Measurements from ENCODE around the gene SOX18. TPM values are rescaled to one million over a fixed set of nuclear protein-coding genes. Genes with fewer than 3 reads are reported as not detected.
A peak's percentile ranks its signal among the peaks of the same experiment; 100 is the strongest.

The SOX18 gene
- total and polyA plus RNA-seq, 2 experiments from 2014 or later: 0.06 TPM; not detected in 1

GRCh38 chr20:64079273-64080012 lies 30.0 kb upstream of the SOX18 start, which contains the start of gene RGS19:
Gene RGS19 (minus strand): TSS chr20:64079518. CDS start chr20:64076886, 2,632 bp downstream.
- H3K4me1 ChIP-seq (ENCODE audit: low read depth): peaks cover 17% of the 10 kb centered on the region
- TF ChIP-seq, protein P1, sequence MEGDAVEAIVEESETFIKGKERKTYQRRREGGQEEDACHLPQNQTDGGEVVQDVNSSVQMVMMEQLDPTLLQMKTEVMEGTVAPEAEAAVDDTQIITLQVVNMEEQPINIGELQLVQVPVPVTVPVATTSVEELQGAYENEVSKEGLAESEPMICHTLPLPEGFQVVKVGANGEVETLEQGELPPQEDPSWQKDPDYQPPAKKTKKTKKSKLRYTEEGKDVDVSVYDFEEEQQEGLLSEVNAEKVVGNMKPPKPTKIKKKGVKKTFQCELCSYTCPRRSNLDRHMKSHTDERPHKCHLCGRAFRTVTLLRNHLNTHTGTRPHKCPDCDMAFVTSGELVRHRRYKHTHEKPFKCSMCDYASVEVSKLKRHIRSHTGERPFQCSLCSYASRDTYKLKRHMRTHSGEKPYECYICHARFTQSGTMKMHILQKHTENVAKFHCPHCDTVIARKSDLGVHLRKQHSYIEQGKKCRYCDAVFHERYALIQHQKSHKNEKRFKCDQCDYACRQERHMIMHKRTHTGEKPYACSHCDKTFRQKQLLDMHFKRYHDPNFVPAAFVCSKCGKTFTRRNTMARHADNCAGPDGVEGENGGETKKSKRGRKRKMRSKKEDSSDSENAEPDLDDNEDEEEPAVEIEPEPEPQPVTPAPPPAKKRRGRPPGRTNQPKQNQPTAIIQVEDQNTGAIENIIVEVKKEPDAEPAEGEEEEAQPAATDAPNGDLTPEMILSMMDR (IDR thresholded peaks at IDR 0.05; ENCODE audit: low read depth, low read length): no peak
- H3K27ac ChIP-seq: no peak within 1 kb of the TSS
- H3K27me3 ChIP-seq: peaks cover 9% of the 10 kb centered on the region
- peak within 1 kb of the TSS; percentile 82 for H3K4me3 ChIP-seq
- peak; percentile 74 to 86 for DNase-seq (ENCODE audit: low read depth in 1 of 2, low spot score in 1 of 2)
- H3K9me3 ChIP-seq (ENCODE audit: low read depth): no peaks in the 10 kb centered on the region
- H3K36me3 ChIP-seq: no peaks in the 10 kb centered on the region

DNA sequence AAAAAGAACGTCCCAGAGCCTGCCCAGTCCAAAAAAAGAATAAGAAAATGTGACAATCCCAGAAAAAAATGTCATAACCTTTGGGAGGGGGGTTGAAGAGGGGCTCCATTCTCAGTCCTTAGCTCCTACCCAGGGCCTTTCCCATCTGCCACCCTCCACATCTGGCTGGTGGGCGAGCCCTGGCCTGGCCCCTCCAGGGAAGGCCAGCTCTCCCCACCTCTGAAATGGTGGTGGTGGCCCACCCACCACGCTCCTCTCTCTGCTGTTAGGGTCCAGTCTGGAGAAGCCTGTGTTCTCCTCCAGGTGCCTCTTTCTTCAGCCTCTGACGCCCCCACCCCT lies 29.5 kb upstream of the SOX18 start:
- Histone ChIP-seq H3K36me3 (no peaks in the 10 kb centered on the region), H3K27ac (no peak overlapping the region), H3K4me3 (peak overlapping the region; percentile 82), H3K27me3 (peaks cover 3% of the 10 kb centered on the region), H3K4me1 (ENCODE audit: low read depth) (peaks cover 17% of the 10 kb centered on the region), H3K9me3 (ENCODE audit: low read depth) (no peaks in the 10 kb centered on the region)
- DNase-seq (ENCODE audit: low read depth in 1 of 2, low spot score in 1 of 2): no peak
- TF ChIP-seq, protein P1 (IDR thresholded peaks at IDR 0.05; ENCODE audit: low read depth, low read length): no peak

GRCh38 chr20:64077876-64078551 lies 28.6 kb upstream of the SOX18 start:
- DNase-seq (ENCODE audit: low read depth in 1 of 2, low spot score in 1 of 2): no peak
- Histone ChIP-seq H3K27me3 (no peaks in the 10 kb centered on the region), H3K36me3 (no peaks in the 10 kb centered on the region), H3K4me1 (ENCODE audit: low read depth) (peaks cover 17% of the 10 kb centered on the region), H3K9me3 (ENCODE audit: low read depth) (no peaks in the 10 kb centered on the region), H3K27ac (no peak overlapping the region), H3K4me3 (no peak overlapping the region)
- TF ChIP-seq, protein P1 (IDR thresholded peaks at IDR 0.05; ENCODE audit: low read depth, low read length): no peak

- Histone ChIP-seq H3K27me3 (no peaks in the 10 kb centered on the region), H3K4me1 (ENCODE audit: low read depth) (peaks cover 17% of the 10 kb centered on the region), H3K27ac (no peak overlapping the region), H3K4me3 (no peak overlapping the region), H3K9me3 (ENCODE audit: low read depth) (no peaks in the 10 kb centered on the region), H3K36me3 (no peaks in the 10 kb centered on the region)
- TF ChIP-seq, protein P1 (IDR thresholded peaks at IDR 0.05; ENCODE audit: low read depth, low read length): no peak
- DNase-seq (ENCODE audit: low read depth in 1 of 2, low spot score in 1 of 2): no peak
These were observed 28.1 kb upstream of the SOX18 start for GRCh38 chr20:64077541-64077875.

GRCh38 chr20:64077094-64077493 lies 27.7 kb upstream of the SOX18 start:
- DNase-seq (ENCODE audit: low read depth in 1 of 2, low spot score in 1 of 2): no peak
- no peaks in the 10 kb centered on the region for H3K9me3 ChIP-seq (ENCODE audit: low read depth)
- TF ChIP-seq, protein P1 (IDR thresholded peaks at IDR 0.05; ENCODE audit: low read depth, low read length): no peak

More at GRCh38 chr20:64077094-64077493, 27.7 kb upstream of the SOX18 start:
- peaks cover under 1% of the 10 kb centered on the region for H3K36me3 ChIP-seq
- no peak overlapping the region for H3K4me3 ChIP-seq
- no peak overlapping the region for H3K27ac ChIP-seq
- H3K4me1 ChIP-seq (ENCODE audit: low read depth): peaks cover 12% of the 10 kb centered on the region
- no peaks in the 10 kb centered on the region for H3K27me3 ChIP-seq
